CD4-positive, alpha-beta T cell treated with Interferon alpha-2 for 1 hour (primary cell): Measurements from ENCODE around the gene GALNT9.
"Not testable (repeated sequence)": the region's sequence is repeated elsewhere in the genome, so short reads cannot be mapped to it uniquely, and the experiment has no call there.

ENCODE experiments used
- DNase-seq, 2 donors: peaks; one replicate each; pipeline ENCODE4 v3.0.0-alpha.2; 2020 to 2022

The GALNT9 gene

DNA sequence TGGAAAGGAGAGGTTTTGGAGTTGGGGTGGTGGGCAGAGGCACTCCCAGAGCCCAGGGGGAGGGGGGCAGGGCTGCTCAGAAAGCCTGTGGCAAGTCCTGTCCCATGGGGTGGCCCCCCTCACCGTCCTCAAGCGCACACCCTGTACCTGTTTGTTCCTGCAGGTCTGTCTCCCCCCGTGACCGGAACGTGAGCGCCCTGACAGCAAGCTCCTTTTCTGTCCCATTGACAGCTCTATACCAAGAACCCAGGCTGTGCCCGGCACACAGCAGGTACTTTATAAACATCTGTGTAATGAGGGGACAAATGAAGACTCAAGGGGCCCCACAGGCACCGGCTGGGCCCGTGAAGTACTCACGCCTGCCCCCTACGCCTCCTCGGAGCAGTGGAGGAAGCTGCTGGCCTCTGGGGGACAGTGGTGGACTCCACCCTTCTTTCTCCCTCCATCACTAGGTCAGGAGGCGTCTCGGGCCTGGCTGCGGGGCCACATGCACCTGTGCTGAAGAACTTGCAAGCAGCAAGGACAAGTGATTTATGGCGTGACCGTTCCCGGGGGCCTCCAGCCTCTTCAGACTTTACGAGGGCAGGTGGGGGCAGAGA is 65.8 kb downstream of the GALNT9 start:
- DNase-seq = no peak

DNA sequence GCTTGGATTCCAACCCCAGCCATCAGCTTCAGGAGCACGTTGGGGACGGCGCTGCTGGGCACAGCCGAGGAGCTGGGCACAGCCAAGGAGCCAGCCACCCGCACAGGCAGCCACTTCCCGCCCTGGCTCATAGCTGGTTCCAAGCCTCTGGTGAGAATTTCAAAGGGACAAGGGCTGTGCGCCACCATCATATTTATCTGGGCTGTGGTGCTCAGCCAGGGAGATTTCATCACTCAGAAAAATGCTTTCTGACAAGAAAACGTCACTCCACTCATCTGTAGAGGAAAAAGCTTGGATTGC is 66.4 kb downstream of the GALNT9 start:
- no peak for DNase-seq

GRCh38 chr12:132262256-132263060 is 66.9 kb downstream of the GALNT9 start:
- DNase-seq = no peak

GRCh38 chr12:132261328-132262138 is 67.9 kb downstream of the GALNT9 start:
- DNase-seq = no peak

GRCh38 chr12:132260721-132261120 is 68.7 kb downstream of the GALNT9 start:
- DNase-seq = no peak

DNA sequence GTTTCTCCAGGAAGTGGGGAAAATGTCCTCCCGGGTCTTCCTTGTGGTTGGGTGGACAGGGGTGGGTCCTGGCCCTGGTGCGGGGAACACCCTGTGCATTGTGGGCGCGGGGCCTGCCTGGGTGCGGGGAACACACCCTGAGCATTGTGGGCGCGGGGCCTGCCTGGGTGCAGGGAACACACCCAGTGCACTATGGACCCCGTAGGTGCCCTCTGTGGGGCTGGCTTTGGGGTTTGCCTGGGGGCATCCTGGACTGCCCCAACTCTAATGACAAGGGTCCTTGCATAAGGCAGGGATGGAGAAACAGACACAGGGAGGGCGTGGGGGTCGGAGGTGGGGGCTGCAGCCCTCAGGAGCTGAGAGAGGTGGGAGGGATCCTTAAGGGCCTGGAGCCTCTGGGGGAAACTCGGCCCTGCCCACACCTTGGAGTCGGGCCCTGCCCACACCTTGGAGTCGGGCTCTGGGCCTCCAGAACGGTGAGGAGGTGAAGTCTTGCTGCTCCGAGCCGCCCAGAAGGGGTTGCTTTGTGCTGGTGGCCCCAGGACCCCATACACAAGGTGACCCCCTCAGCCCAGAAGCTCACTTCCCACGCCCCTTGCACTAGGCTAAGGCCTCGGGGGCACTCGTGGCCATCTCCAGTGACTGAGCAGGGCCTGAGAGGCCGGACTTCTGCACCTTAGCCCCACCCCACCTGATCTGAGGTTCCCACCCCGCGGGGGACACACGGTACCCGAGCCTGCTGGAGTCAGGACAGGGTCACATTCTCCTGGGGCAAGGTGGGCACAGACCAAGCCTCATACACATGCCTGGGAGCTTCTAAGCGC is 69.3 kb downstream of the GALNT9 start:
- DNase-seq = no peak

- no peak for DNase-seq
Measured at GRCh38 chr12:132259364-132259871, 70.0 kb downstream of the GALNT9 start.

DNA sequence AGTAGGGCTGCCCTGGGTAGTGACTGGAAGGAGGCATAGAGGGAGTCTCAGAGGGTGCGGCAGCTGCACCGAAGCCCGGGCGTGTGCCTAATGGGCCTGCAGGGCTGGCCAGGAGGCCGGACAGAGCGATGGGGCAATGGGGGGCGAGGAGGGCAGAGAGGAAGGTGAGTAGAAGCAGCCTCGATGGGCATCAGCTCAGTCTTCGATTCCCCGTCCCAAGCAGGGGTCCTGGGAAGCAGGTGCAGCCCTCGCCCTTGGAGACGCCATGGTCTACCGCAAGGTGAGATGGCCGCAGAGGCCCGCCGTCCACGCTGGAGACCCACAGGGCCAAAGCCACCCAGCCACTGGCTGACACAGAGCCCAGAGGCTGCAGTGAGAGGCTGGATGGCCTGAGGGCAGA is 70.8 kb downstream of the GALNT9 start:
- DNase-seq = no peak

DNA sequence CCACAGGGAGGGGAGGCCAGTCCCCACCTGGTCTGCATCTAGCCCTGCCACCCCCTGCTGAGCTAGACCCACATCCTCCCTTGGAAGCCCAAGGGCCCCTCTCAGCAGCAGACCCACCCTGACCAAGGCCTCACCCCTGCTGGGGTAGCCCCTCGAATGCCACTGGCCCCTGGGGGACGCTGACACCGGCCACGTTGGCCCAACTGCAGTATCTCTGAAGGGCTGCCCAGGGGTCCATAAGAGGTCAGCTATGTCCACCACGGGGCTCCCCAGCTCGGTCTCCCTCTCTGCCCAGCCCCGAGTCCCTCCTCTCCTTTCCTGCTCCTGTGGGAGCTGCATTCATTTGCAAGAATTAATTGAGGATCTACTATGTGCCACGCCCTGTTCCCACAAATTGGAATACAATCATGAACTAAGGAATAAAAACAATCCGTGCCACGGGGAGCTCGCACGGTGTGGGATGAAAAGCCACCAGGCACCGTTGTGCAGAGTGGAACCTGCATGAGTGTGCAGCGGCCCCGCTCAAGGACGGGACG is 71.4 kb downstream of the GALNT9 start:
- DNase-seq = no peak

GRCh38 chr12:132257206-132257954 is 72.0 kb downstream of the GALNT9 start:
- no peak for DNase-seq

DNA sequence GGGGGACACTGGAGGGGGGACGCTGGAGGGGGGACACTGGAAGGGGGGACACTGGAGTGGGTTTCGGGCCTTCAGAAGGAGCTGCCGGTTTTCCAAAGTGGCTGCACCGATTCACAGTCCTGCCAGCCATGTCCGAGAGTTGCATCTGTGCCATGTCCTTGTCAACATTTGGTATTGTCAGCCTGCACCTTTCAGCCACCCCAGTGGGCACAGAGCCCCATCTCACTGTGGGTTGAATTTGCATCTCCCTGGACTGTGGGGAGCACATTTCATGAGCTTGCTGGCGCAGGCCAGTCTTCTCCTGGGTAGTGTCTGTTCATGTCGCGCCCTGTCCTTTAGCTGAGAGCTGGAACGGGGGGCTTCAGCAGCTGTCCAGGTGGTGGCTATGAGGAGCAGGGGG is 72.7 kb downstream of the GALNT9 start:
- DNase-seq = no peak

GRCh38 chr12:132255642-132256041 is 73.7 kb downstream of the GALNT9 start:
- DNase-seq = no peak

GRCh38 chr12:132253698-132254480 is 75.5 kb downstream of the GALNT9 start:
- DNase-seq = no peak

GRCh38 chr12:132252981-132253380 is 76.4 kb downstream of the GALNT9 start:
- DNase-seq = not testable (repeated sequence)

DNA sequence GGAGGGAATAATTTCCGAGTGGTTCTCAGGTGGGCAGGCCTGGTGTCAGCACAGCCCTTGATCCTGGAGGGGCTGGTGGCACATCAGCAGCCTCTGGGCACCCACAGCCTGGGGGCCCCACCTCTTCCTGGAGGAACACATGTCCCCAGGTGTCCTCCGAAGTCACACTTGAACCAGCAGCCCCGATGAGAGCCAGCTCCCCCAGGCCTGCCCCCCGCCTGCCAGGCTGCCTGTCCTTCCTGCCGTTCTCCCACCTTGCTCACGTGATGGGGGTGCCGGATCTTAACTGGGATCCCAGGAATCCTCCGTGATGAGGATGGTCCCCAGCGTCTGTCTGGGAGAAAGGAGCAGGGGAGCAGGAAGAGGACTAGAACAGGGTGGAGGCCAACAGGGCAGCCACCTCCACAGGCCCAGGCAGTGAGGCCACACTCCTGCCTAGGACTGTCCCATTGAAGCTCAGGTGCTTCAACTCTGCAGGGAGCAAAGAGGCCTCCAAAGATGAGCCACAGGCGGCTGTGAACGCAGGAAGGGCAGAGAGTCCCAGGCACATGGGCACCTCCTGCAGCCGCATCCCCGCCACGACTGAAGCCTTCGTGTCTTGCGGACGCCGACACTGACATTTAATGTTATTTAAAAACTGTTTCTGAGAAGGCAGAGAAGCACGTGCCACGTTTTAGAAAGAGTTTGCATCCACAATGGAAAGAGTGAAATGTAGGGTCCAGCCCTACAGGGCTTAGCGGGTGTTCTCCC is 77.5 kb downstream of the GALNT9 start:
- DNase-seq = no peak

GRCh38 chr12:132251310-132251709 is 78.1 kb downstream of the GALNT9 start:
- no peak for DNase-seq

- DNase-seq = no peak
Measured at GRCh38 chr12:132250707-132251106, 78.7 kb downstream of the GALNT9 start.

DNA sequence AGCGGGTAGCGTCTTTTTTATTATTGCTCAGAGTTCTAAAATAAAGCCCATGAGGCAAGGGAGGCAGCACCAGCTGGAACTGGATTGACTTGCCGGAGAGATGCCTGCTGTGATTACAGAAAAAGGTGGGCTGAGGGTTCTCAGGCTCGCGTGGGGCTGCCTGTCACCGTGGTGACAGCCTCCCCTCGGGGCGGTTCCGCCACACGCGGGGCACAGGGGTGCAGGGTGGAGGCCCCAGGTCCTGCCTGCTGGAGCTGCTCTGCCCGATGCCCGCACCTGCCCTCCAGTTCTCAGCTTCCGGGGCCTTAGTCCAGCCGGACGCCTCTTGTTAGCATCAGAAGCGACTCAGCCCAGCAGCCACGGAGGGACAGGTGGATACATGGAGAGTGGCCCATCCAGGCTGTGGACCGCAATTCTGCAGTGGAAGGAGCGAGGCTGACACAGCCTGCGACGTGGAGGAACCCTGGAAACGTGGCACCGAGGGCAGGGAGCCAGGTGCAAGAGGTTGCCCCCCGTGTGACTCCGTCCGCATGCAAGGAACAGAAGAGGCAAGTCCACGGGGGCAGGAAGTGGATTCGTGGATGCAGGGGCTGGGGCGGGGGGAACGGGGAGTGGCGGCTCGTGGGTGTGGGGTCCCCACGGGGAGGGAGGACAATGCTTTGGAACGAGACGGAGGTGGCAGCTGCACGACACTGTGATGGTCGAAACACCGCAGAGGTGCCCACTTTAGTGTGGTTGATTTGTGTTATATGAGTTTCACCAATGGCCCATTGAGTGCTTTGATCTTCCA is 79.5 kb downstream of the GALNT9 start:
- DNase-seq = no peak

- DNase-seq = no peak
Measured at GRCh38 chr12:132248453-132249167, 80.8 kb downstream of the GALNT9 start.
